Measurements from ENCODE around the gene VANGL2. TPM values are rescaled to one million over a fixed set of nuclear protein-coding genes. Genes with fewer than 3 reads are reported as not detected.

VANGL2 gene
- total and polyA plus RNA-seq, 2 of the 4 experiments (the other 2 are of a cell fraction): 0.36 to 3.6 TPM

DNA sequence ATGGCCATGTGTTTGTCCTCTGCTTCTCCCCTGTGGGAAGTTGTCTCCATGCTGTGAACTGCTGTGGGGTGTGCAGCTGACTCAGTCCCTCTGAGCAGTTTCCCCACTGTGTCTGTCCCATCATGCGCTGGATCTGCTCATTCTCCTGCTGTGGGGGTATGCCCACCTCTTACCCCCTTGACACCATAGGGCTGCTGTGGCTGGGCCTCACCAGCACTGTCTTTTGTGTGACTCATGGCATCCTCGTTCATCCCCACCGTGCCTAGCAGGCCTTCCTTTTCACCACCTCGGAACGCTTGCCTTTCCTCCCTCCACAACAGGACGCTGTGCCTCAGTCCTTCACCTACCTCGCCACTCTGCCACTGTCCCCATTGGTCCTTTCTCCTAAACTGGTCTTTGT, 27.3 kb downstream of the VANGL2 start:
- ChIA-PET POLR2A (ENCODE audit: unreplicated experiment) (no interaction called here), CTCF (no interaction called here)
- Histone ChIP-seq H2BK120ac (ENCODE audit: low read depth, low read length) (no peak overlapping the region), H2BK5ac (ENCODE audit: low read depth, low read length, poor library complexity, severe bottlenecking) (no peak overlapping the region), H3K23ac (ENCODE audit: low read depth, low read length) (no peak overlapping the region), H3K18ac (ENCODE audit: low read depth, low read length) (no peak overlapping the region), H2AFZ (replicated peaks; ENCODE audit: low read length, poor library complexity) (no peak overlapping the region), H3K56ac (ENCODE audit: extremely low read depth, insufficient read depth, low read length) (no peak overlapping the region), H3K4me1 (ENCODE audit: control insufficient read depth, insufficient read depth, low read length) (no peaks in the 10 kb centered on the region), H3K4ac (ENCODE audit: low read depth, low read length) (no peak overlapping the region), H2BK20ac (ENCODE audit: low read depth, low read length) (no peak overlapping the region), H3K4me3 (ENCODE audit: insufficient read depth, low read depth, low read length) (no peak overlapping the region), H3K27ac (ENCODE audit: insufficient read depth, low read length) (no peak overlapping the region), H2BK15ac (ENCODE audit: low read depth, low read length) (no peak overlapping the region), H3K27me3 (ENCODE audit: control insufficient read depth, insufficient read depth, low read length) (no peaks in the 10 kb centered on the region), H3K14ac (replicated peaks; ENCODE audit: low read depth, low read length) (no peak overlapping the region), H3K4me2 (ENCODE audit: low read depth, low read length) (no peak overlapping the region), H3K9me3 (ENCODE audit: control insufficient read depth, insufficient read depth, low read length) (no peaks in the 10 kb centered on the region), H2AK9ac (replicated peaks; ENCODE audit: low read depth, low read length, poor library complexity) (no peak overlapping the region), H2AK5ac (ENCODE audit: low read depth, low read length) (no peak overlapping the region), H3K36me3 (ENCODE audit: control insufficient read depth, insufficient read depth, low read length) (peaks cover 4% of the 10 kb centered on the region; the same call in 1 of the 2 replicates), H3K9me1 (ENCODE audit: insufficient read depth, low read length) (no peaks in the 10 kb centered on the region), H4K8ac (ENCODE audit: low read depth in 2 of 2, low read length in 2 of 2) (no peak overlapping the region), H3K79me1 (ENCODE audit: low read depth in 1 of 2, low read length in 2 of 2) (no peaks in the 10 kb centered on the region), H4K5ac (ENCODE audit: low read depth, low read length) (no peak overlapping the region), H3K9ac (ENCODE audit: low read depth, low read length) (no peak overlapping the region), H4K20me1 (ENCODE audit: insufficient read depth, low read length) (no peaks in the 10 kb centered on the region), H4K91ac (ENCODE audit: insufficient read depth, low read depth, low read length) (no peak overlapping the region)
- ATAC-seq (ENCODE audit: low read depth) (no peak), DNase-seq (no peak)
- BruUV-seq (replicated peaks): no TSS peak
- intact Hi-C loops (cut with micrococcal nuclease): loop anchor here (1.0 kb wide), 1 partner anchor 180 kb away; no protein-coding TSS in a partner anchor
- 81% methylated on average over 5 of the region's 7 CpGs; no CpG with 5 or more reads in 1 of the 2 experiments for WGBS, 2 experiments (ENCODE audit: extremely low coverage in 2 of 2, insufficient read length in 1 of 2)
- in situ Hi-C loops (cut with MboI; ENCODE audit: low sequenced_read_pairs): loop anchor here (5.0 kb wide), 1 partner anchor 180 kb away; no protein-coding TSS in a partner anchor
- dilution Hi-C loops (cut with HindIII; ENCODE audit: low sequenced_read_pairs, unreplicated experiment): no loop called here
- TF ChIP-seq, protein P1, sequence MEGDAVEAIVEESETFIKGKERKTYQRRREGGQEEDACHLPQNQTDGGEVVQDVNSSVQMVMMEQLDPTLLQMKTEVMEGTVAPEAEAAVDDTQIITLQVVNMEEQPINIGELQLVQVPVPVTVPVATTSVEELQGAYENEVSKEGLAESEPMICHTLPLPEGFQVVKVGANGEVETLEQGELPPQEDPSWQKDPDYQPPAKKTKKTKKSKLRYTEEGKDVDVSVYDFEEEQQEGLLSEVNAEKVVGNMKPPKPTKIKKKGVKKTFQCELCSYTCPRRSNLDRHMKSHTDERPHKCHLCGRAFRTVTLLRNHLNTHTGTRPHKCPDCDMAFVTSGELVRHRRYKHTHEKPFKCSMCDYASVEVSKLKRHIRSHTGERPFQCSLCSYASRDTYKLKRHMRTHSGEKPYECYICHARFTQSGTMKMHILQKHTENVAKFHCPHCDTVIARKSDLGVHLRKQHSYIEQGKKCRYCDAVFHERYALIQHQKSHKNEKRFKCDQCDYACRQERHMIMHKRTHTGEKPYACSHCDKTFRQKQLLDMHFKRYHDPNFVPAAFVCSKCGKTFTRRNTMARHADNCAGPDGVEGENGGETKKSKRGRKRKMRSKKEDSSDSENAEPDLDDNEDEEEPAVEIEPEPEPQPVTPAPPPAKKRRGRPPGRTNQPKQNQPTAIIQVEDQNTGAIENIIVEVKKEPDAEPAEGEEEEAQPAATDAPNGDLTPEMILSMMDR (conservative IDR thresholded peaks at IDR 0.05; ENCODE audit: low read depth, low read length): no peak
- TF ChIP-seq, protein P2, sequence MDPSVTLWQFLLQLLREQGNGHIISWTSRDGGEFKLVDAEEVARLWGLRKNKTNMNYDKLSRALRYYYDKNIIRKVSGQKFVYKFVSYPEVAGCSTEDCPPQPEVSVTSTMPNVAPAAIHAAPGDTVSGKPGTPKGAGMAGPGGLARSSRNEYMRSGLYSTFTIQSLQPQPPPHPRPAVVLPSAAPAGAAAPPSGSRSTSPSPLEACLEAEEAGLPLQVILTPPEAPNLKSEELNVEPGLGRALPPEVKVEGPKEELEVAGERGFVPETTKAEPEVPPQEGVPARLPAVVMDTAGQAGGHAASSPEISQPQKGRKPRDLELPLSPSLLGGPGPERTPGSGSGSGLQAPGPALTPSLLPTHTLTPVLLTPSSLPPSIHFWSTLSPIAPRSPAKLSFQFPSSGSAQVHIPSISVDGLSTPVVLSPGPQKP (IDR thresholded peaks at IDR 0.05; ENCODE audit: borderline replicate concordance, low read depth, low read length): no peak
- TF ChIP-seq RCOR1 (IDR thresholded peaks at IDR 0.05; ENCODE audit: insufficient replicate concordance, low read length) (no peak), NFE2L2 (IDR thresholded peaks at IDR 0.05; ENCODE audit: low read depth, low read length) (no peak), BHLHE40 (IDR thresholded peaks at IDR 0.05; ENCODE audit: low read depth, low read length) (no peak), SMC3 (IDR thresholded peaks at IDR 0.05; ENCODE audit: low read depth, low read length) (no peak), POLR2A (IDR thresholded peaks at IDR 0.05; ENCODE audit: low read depth, low read length) (no peak), MAZ (IDR thresholded peaks at IDR 0.05; ENCODE audit: borderline replicate concordance, low read depth, low read length) (no peak), RFX5 (IDR thresholded peaks at IDR 0.05; ENCODE audit: low read depth, low read length) (no peak), FOS (IDR thresholded peaks at IDR 0.05; ENCODE audit: low read depth, low read length) (no peak), CHD1 (IDR thresholded peaks at IDR 0.05; ENCODE audit: low read depth, low read length) (no peak), MAFK (IDR thresholded peaks at IDR 0.05; ENCODE audit: low read depth, low read length) (no peak), MXI1 (IDR thresholded peaks at IDR 0.05; ENCODE audit: borderline replicate concordance, low read depth, low read length) (no peak), RAD21 (IDR thresholded peaks at IDR 0.05; ENCODE audit: low read length) (no peak), CEBPB (IDR thresholded peaks at IDR 0.05; ENCODE audit: low read depth, low read length) (no peak)
- TF ChIP-seq, protein P3, sequence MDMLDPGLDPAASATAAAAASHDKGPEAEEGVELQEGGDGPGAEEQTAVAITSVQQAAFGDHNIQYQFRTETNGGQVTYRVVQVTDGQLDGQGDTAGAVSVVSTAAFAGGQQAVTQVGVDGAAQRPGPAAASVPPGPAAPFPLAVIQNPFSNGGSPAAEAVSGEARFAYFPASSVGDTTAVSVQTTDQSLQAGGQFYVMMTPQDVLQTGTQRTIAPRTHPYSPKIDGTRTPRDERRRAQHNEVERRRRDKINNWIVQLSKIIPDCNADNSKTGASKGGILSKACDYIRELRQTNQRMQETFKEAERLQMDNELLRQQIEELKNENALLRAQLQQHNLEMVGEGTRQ (IDR thresholded peaks at IDR 0.05; ENCODE audit: low read depth, low read length): no peak

Data from IMR-90 (cell line).